HEK293 (cell line): ENCODE measurements around the gene FAM170A.

Source experiments
- CTCF ChIA-PET: fragments of 350-600 bp; formaldehyde crosslinking; extraction: SDS; loops from one replicate; lab custom pipeline; 2021; ENCODE audit warnings: antibody characterized with exemption; lab: Yijun Ruan, JAX
- POLR2A ChIA-PET: fragments of 300-600 bp; formaldehyde crosslinking; extraction: SDS; loops from one replicate; lab custom pipeline; 2020; ENCODE audit warnings: antibody characterized with exemption, inconsistent platforms; lab: Yijun Ruan, JAX
- H3K27ac ChIP-seq: fragments of 200-500 bp; sonication (Bioruptor generic); 2 replicates; pipeline ENCODE4 v1.5.1; 2014; ENCODE audit warnings: low read depth, low read length, control low read depth, inconsistent platforms; ENCODE audit errors: extremely low read depth
- H3K36me3 ChIP-seq, 2 experiments: fragments of 200-500 bp in 1 of 2; sonication (Bioruptor generic) in 1 of 2; 1 replicate in 1 of 2; 2 replicates in 1 of 2; pipeline ENCODE4 v1.5.1; 2014 to 2017; ENCODE audit warnings: inconsistent platforms in 2 of 2, low read length in 2 of 2; ENCODE audit not compliant: control insufficient read depth in 2 of 2, insufficient read depth in 1 of 2
- H3K4me1 ChIP-seq: fragments of 200-500 bp; sonication (Bioruptor generic); 2 replicates; pipeline ENCODE4 v1.5.1; 2014; ENCODE audit warnings: mild to moderate bottlenecking, low read length, inconsistent platforms; ENCODE audit not compliant: control insufficient read depth, insufficient read depth
- H3K4me3 ChIP-seq: 2 replicates; pipeline ENCODE4 v1.5.1; 2011; ENCODE audit warnings: low read depth, mild to moderate bottlenecking, control low read depth, low read length, moderate library complexity
- H3K9me3 ChIP-seq: fragments of 200-500 bp; sonication (Bioruptor generic); 2 replicates; pipeline ENCODE4 v1.5.1; 2014; ENCODE audit warnings: low read depth, low read length, inconsistent platforms; ENCODE audit not compliant: control insufficient read depth, insufficient read depth
- IKZF3 ChIP-seq: fragments of 450-650 bp; IDR thresholded peaks from 2 replicates; pipeline ENCODE4 v1.5.0; 2018; ENCODE audit warnings: missing biosample characterization, mild to moderate bottlenecking, missing genetic modification characterization, moderate library complexity
- MEIS1 ChIP-seq: sonication (generic); formaldehyde crosslinking; IDR thresholded peaks from 2 replicates; pipeline ENCODE4 v1.8.1; 2022; ENCODE audit warnings: missing genetic modification reagents, mild to moderate bottlenecking, borderline replicate concordance
- OVOL3 ChIP-seq: fragments of 450-650 bp; formaldehyde crosslinking; IDR thresholded peaks from 2 replicates; pipeline ENCODE4 v1.5.1; 2016; ENCODE audit warnings: missing biosample characterization, missing genetic modification characterization
- SP3 ChIP-seq: fragments of 450-650 bp; formaldehyde crosslinking; IDR thresholded peaks from 2 replicates; pipeline ENCODE4 v1.5.1; 2016; ENCODE audit warnings: missing biosample characterization, missing genetic modification characterization
- ZBTB17 ChIP-seq: fragments of 450-650 bp; formaldehyde crosslinking; IDR thresholded peaks from 2 replicates; pipeline ENCODE4 v1.5.1; 2016; ENCODE audit warnings: missing biosample characterization, missing genetic modification characterization
- ZBTB20 ChIP-seq: fragments of 450-650 bp; formaldehyde crosslinking; IDR thresholded peaks from 2 replicates; pipeline ENCODE4 v1.5.1; 2016; ENCODE audit warnings: missing biosample characterization, missing genetic modification characterization
- ZBTB21 ChIP-seq: fragments of 450-650 bp; formaldehyde crosslinking; IDR thresholded peaks from 2 replicates; pipeline ENCODE4 v1.5.1; 2017; ENCODE audit warnings: missing biosample characterization, missing genetic modification characterization
- ZBTB49 ChIP-seq: fragments of 450-650 bp; formaldehyde crosslinking; IDR thresholded peaks from 2 replicates; pipeline ENCODE4 v1.5.1; 2016; ENCODE audit warnings: missing biosample characterization, missing genetic modification characterization, low read depth
- ZNF133 ChIP-seq: fragments of 450-650 bp; formaldehyde crosslinking; IDR thresholded peaks from 2 replicates; pipeline ENCODE4 v1.5.1; 2016; ENCODE audit warnings: missing biosample characterization, missing genetic modification characterization
- ZNF16 ChIP-seq: fragments of 450-650 bp; formaldehyde crosslinking; IDR thresholded peaks from 2 replicates; pipeline ENCODE4 v1.5.1; 2016; ENCODE audit warnings: low read depth, missing biosample characterization, missing genetic modification characterization
- ZNF248 ChIP-seq: fragments of 450-650 bp; formaldehyde crosslinking; IDR thresholded peaks from 2 replicates; pipeline ENCODE4 v1.5.1; 2017; ENCODE audit warnings: missing biosample characterization, missing genetic modification characterization
- ZNF266 ChIP-seq: fragments of 450-650 bp; formaldehyde crosslinking; IDR thresholded peaks from 2 replicates; pipeline ENCODE4 v1.5.1; 2016; ENCODE audit warnings: missing biosample characterization, missing genetic modification characterization, low read depth
- ZNF362 ChIP-seq: fragments of 450-650 bp; formaldehyde crosslinking; IDR thresholded peaks from 2 replicates; pipeline ENCODE4 v1.5.1; 2016; ENCODE audit warnings: missing biosample characterization, missing genetic modification characterization
- ZNF37A ChIP-seq: fragments of 450-650 bp; IDR thresholded peaks from 2 replicates; pipeline ENCODE4 v1.5.1; 2018; ENCODE audit warnings: missing biosample characterization, missing genetic modification characterization
- ZNF398 ChIP-seq: fragments of 450-650 bp; formaldehyde crosslinking; IDR thresholded peaks from 2 replicates; pipeline ENCODE4 v1.5.1; 2017; ENCODE audit warnings: missing biosample characterization, missing genetic modification characterization
- ZNF558 ChIP-seq: fragments of 450-650 bp; formaldehyde crosslinking; IDR thresholded peaks from 2 replicates; pipeline ENCODE4 v1.5.1; 2016; ENCODE audit warnings: missing biosample characterization, missing genetic modification characterization
- ZNF600 ChIP-seq: fragments of 450-650 bp; formaldehyde crosslinking; IDR thresholded peaks from 2 replicates; pipeline ENCODE4 v1.5.1; 2016; ENCODE audit warnings: missing biosample characterization, missing genetic modification characterization
- ZNF645 ChIP-seq: fragments of 450-650 bp; formaldehyde crosslinking; IDR thresholded peaks from 2 replicates; pipeline ENCODE4; 2016; ENCODE audit warnings: missing biosample characterization, missing genetic modification characterization
- ZNF664 ChIP-seq: fragments of 450-650 bp; formaldehyde crosslinking; IDR thresholded peaks from 2 replicates; pipeline ENCODE4 v1.5.1; 2016; ENCODE audit warnings: missing biosample characterization, missing genetic modification characterization
- ZNF785 ChIP-seq: fragments of 450-650 bp; formaldehyde crosslinking; IDR thresholded peaks from 2 replicates; pipeline ENCODE4 v1.5.1; 2016; ENCODE audit warnings: missing biosample characterization, missing genetic modification characterization

FAM170A gene

GRCh38 chr5:119682372-119682771 lies 53.0 kb downstream of the FAM170A start:
- no peak overlapping the region for H3K4me3 ChIP-seq
- H3K27ac ChIP-seq: no peak overlapping the region
- ChIA-PET POLR2A (no interaction called here), CTCF (interaction anchor here (0.6 kb wide), 1 partner anchor 880 kb away, joined by 4 read pairs; no protein-coding TSS in a partner anchor)
- no peaks in the 10 kb centered on the region for H3K9me3 ChIP-seq
- H3K36me3 ChIP-seq: no peaks in the 10 kb centered on the region
- TF ChIP-seq ZNF664 (no peak), ZNF398 (tag by site-specific recombination) (no peak), ZNF248 (tag by site-specific recombination) (no peak), IKZF3 (tag by site-specific recombination) (no peak), ZBTB17 (tag by site-specific recombination) (no peak), ZBTB21 (tag by site-specific recombination) (no peak), ZNF362 (no peak), ZNF785 (tag by site-specific recombination) (no peak), ZNF558 (no peak), SP3 (tag by site-specific recombination) (no peak), ZBTB20 (tag by site-specific recombination) (no peak), ZNF266 (no peak), OVOL3 (tag by site-specific recombination) (no peak), ZNF645 (tag by site-specific recombination) (no peak), MEIS1 (no peak), ZNF133 (tag by site-specific recombination) (no peak), ZNF37A (tag by site-specific recombination) (no peak), ZNF16 (tag by site-specific recombination) (no peak), ZBTB49 (tag by site-specific recombination) (no peak), ZNF600 (tag by site-specific recombination) (no peak)
- no peaks in the 10 kb centered on the region for H3K4me1 ChIP-seq
